SK-N-DZ (cell line): ENCODE measurements around the gene C1orf174. TPM values are rescaled to one million over a fixed set of nuclear protein-coding genes. Genes with fewer than 3 reads are reported as not detected.

ENCODE experiments used
- DNase-seq: peaks from one replicate; pipeline ENCODE4 v3.0.0-alpha.2; 2015; ENCODE audit warnings: low spot score
- polyA plus RNA-seq, 2 experiments: library from polyadenylated mRNA; depleted of rRNA; stranded (reverse); fragments of >200 nt; gene quantifications; 2 replicates each; pipeline ENCODE4 v1.2.3, GENCODE V29; 2014

Gene C1orf174
- 15.3 TPM in 2 replicates for polyA plus RNA-seq (2014; cell fraction: cytosol; rRNA removed)
- 13.4 and 26.5 TPM in 2 replicates for polyA plus RNA-seq (2014; cell fraction: nucleus; rRNA removed)

GRCh38 chr1:3900150-3900968 is at the start of gene C1orf174:
Gene C1orf174, minus strand, starts transcription at chr1:3900272. Its CDS starts 86 bp downstream, at chr1:3900186.
- DNase-seq, result peak; percentile 97

GRCh38 chr1:3948344-3948743 is 48.3 kb upstream of the C1orf174 start:
- no peak for DNase-seq

- no peak for DNase-seq
Measured at GRCh38 chr1:3945916-3946840, 46.1 kb upstream of the C1orf174 start.

DNA sequence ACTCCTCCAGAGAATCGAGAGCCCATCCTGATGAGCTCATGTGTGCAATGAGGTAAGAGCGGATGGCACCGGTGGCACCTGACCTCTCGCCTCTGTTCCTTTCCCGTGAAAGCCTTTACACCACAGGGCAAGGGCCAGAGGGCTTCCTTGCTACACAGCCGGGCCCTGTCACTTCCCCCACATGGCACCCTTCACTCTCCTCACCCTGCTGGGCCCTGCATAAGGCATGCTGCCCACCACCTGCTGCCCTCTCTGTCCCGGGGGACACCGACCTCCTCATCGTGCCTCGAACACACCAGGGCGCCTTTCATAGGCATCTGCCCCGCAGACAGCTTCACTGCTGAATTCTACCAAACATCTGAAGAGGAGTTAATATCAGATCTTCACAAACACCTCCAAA is 45.1 kb upstream of the C1orf174 start:
- DNase-seq, result no peak

DNA sequence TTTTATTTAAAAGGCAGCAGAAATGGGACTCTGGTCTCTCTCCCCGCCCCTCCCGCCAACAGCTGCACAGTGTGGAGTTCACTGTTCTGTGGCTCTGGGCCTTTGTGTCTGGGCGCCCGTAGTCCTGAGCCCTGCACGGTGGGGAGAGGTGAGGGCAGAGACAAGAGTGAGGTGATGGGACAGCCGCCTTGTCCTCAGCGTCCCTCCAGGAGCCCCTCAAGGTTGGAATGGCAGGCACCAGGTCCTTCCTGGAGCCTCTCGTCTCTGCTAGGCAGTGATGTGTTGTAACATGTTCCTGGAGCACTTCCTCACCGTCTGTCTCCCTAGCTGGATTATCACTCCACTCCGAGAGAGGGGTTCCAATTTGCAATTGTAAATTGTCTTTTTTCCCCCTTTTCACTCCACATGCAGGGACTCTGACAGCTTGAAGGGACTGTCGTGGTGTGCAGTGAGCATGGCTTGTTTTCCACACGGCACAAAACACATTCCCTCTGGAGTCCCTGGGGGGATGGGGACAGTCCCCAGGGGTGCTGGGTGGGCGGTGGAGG is 44.6 kb upstream of the C1orf174 start:
- no peak for DNase-seq

DNA sequence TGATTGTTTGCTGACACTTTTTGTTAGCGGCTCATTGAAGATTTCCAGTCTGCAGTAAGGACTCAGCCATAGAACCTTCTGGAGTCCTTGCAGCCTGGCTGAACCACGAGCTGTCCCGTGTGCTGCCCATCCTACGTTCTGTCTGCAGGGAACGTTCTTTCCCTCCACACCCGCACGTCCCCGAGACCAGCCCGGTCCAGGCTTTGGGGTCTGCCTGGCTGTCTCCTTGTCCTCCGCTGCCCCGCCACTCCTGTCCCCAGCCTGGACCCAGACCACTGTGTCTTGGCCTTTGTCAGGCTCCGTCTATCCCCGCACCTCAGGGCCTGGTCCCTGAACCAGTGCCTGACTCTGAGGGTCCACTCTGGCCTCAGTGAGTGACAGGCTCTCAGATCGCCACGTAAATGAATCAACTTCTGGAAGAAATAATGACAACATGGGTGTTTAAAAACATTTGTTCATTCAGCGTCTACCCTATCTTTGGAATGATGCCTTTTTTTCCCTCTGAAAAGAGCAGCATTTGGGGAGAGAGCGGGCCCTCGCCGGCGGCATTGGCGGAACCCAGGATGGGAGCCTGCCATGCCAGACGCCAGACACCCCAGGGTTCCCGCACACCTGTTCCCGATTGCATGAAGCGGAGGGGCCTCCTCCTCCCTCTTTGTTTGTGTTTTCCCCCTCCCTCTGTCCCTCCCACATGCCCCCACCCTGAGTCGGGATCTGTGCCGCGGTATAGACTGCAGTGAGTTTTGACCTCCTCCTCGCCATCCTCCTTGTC is 43.9 kb upstream of the C1orf174 start:
- no peak for DNase-seq

- no peak for DNase-seq
Measured at GRCh38 chr1:3943123-3943431, 43.0 kb upstream of the C1orf174 start.

DNA sequence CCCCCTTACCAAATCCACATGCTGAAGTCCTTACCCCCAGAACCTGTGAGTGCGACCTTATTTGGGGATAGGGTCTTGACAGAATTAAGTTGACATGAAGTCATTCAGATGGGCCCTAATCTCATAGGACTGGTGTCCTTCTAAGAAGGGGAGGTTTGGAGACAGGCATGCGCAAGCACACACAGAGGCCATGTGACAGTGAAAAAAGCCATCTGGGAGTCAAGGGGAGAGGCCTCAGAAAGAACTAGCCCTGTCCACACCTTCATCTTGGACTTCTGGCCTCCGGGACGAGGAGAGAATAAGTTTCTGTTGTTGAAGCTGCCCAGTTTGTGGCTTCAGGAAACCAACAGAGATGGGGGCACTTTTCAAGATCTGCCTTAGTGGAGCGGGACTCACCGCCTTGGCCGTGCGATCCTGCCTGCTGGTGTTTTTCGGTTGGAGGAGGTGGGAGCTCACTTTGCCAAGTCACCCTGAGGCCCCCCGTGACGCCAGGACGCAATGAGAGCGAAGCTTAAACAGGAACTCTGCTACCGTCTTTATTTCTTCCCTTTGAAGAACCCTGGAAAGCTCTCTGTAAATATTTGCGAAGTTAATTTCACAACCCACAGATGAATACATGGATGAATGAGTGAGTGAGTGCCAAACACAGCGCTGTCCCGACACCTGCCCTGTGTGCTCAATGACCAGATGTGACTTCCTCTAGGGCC is 42.5 kb upstream of the C1orf174 start:
- no peak for DNase-seq

- no peak for DNase-seq
Measured at GRCh38 chr1:3940754-3941345, 40.8 kb upstream of the C1orf174 start.

DNA sequence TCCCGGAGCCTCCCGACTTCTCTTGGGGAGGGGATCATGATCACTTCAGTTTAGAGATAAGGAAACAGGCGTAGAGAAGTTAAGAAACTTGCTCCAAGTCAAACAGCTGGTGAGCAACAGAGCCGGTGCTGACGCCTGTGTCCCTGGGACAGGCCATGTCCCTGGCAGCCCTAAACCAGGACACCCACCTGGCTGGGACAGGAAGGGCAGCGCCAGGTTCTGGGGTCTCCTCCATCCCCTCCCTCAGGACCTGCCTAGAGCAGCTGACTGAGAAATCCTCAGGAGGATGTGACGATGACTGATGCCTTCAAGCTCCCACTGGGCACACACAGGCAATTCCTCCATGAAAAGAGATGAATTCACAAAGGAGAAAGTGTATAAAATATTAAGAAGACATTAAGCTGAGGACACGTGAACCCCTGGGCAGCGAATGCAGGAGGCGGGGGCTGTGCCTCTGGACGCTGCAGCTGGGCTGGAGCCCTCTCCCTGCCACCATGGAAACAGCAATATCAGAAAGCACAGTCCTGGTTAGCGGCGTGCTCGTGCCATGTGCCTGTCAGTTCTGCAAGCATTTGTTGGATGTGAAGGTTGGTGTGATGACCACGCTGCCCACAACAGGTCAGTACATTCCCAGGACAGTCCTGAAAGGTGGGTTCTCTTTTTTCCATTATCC is 40.1 kb upstream of the C1orf174 start:
- no peak for DNase-seq

- no peak for DNase-seq
Measured at GRCh38 chr1:3939242-3940080, 39.4 kb upstream of the C1orf174 start.

DNA sequence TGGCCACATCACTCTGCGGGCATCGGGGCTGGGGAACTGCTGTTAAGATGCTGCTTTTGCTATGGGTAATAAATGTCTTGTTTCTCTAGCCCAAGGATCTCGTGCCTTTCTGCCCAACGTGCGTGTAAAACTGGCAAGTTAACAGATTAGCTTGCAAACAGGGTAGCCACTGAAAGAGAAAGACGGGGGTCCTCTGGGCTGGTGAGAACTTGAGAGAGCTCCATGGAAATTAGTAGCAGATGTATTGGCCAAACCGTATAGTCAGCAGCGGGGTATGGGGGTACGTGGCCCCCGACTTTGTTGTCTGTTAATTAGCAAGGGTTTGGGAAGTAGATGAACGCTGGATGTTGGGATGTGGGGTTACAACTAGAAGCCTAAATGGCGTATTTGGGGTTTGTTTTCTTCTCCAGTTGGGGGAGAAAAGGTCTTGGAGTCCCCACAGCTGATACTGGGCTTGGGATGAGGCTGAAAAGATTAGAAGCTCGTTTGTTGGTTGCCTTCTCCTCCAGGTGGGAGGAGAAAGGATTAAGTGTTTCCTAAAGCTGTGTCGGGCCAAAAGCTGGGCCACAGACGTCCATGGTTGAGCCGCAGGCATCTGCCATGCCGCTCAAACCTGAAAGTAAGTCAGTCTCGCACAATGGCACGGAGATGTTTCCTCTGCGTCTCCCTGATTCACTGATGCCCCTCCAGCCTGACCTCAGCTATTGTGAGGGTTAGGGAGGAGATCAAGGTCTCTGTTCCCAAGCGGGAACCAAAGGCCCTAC is 32.3 kb upstream of the C1orf174 start:
- no peak for DNase-seq

GRCh38 chr1:3931007-3931912 is 31.2 kb upstream of the C1orf174 start:
- DNase-seq, result no peak

DNA sequence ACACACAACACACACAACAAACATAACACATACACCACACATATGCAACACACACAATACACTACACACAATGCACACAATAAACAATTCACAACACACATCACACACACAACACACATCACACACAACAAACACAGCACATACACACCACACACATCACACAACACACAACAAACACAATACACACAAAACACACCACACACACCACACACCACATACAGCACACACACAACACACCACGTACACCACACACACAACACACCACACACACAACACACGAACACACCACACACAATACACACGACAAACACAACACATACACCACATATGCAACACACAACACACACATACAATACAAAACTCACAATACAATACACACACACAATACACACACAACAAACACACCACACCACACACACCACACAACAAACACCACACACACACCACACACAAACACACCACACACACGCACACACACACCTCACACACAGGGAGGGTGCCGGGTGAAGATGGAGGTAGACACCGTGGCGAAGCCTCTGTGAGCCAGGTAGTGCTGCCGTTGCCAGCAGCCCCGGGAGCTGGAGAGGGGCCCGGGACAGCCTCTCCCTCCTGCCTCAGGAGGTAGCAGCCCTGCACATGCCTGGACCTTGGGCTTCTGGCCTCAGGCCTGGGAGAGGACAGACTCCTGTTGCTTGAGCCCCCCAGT is 30.4 kb upstream of the C1orf174 start:
- DNase-seq, result no peak

- no peak for DNase-seq
Measured at GRCh38 chr1:3929126-3929525, 29.1 kb upstream of the C1orf174 start.

DNA sequence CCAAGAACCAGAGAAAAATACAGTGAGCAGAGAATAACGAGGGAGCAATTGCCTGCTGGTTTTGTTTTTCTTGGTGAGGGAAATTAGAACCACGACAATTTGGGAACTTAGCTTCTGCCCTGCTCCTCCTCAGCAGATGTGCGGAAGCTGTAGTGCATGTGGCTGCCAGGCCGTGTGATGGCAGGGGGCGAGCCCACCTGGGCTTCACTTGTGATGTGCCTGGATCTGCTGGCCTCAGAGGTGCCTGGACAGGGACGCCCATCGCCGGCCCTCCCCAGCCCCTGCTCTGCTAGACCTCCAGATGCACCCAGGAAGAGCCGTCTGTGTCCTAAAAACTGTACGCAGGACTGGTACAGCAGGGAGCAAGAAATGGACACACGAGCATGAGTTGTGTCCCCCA is 28.5 kb upstream of the C1orf174 start:
- DNase-seq, result no peak
